Renal pelvis (tissue), 4 donors: ENCODE measurements around the gene CD300H. TPM values are rescaled to one million over a fixed set of nuclear protein-coding genes. Genes with fewer than 3 reads are reported as not detected.
"Not testable (repeated sequence)": the region's sequence is repeated elsewhere in the genome, so short reads cannot be mapped to it uniquely, and the experiment has no call there.

Source experiments
- DNase-seq: peaks from one replicate; pipeline ENCODE4 v3.0.0-alpha.2; 2013
- polyA plus RNA-seq, 3 donors: library from polyadenylated mRNA; unstranded; fragments of 120-200 nt; gene quantifications; one replicate each; pipeline ENCODE4 v1.2.1, GENCODE V29; 2013; ENCODE audit not compliant: insufficient read length in 3 of 3

Gene CD300H
- polyA plus RNA-seq, 3 donors, result not detected

DNA sequence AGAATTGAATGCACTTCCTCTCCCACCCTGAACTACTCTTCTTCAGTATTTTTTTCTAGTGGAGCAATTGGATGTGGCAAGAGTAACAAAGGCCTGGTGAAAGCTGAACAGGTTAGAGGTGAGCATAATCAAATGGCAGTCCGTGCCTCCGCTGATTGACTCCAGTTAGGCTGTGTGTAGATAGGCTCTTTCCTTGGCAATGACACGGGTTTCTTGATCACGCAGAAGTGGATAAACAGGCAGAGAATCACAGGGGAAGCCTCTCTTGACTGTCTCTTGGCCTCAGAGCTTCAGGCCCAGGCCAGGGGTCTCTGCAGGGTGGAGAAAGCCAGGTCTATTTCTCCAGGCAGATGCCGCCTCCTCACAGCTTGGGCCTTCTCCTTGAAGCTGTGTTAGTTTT lies 40.2 kb downstream of the CD300H start:
- no peak for DNase-seq

DNA sequence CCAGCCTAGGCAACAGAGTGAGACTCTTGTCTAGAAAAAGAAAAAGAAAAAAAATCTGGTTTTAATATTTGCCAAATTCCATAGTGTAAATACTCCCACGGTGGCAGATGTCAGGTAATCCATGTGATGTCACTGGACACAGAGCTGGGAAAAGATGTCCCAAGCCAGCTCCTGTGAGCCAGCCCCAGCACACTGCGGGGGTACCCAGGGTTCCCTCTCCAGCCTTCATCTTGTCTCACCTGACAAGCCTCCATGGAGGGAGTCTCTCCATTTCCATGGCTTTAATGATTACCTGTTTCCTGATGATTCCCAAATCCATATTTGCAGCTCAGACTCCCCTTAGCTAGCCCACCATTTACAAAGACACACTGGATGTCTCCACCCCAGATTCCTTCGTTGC lies 40.6 kb downstream of the CD300H start:
- no peak for DNase-seq

DNA sequence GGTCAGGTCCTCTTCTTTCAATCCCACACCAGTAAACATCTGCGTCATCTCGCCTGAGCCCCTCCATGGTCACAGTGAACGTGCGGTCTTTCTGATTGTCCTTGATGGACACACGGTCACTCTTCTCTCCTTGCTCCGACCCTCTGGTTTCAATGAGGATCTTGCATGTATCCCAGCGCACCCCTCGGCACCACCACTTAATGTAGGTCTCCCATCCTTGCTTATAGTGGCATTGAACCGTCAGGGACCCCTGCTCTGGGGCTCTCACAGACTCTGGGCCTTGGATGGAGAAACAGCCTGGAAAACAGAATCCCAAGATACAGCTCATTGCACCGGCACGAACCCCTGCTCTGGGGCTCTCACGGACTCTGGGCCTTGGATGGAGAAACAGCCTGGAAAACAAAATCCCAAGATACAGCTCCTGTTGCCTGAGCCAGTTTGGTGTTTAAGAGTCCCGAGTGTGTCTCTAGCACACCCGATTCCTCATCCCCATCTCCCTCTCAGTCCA lies 41.5 kb downstream of the CD300H start:
- no peak for DNase-seq

DNA sequence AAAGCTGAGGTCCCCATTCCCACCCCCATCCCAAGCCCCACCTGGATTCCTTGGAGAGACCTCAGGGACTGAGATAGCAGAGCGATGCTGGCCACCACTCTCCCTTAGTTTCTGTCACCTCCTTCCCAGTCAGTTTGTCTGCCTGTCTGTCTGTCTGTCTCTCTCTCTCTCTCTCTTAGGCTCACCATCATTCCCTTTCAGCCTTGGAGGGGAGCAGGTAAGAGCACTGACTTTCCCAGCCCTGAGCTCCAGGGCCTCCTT lies 41.9 kb downstream of the CD300H start:
- no peak for DNase-seq

DNA sequence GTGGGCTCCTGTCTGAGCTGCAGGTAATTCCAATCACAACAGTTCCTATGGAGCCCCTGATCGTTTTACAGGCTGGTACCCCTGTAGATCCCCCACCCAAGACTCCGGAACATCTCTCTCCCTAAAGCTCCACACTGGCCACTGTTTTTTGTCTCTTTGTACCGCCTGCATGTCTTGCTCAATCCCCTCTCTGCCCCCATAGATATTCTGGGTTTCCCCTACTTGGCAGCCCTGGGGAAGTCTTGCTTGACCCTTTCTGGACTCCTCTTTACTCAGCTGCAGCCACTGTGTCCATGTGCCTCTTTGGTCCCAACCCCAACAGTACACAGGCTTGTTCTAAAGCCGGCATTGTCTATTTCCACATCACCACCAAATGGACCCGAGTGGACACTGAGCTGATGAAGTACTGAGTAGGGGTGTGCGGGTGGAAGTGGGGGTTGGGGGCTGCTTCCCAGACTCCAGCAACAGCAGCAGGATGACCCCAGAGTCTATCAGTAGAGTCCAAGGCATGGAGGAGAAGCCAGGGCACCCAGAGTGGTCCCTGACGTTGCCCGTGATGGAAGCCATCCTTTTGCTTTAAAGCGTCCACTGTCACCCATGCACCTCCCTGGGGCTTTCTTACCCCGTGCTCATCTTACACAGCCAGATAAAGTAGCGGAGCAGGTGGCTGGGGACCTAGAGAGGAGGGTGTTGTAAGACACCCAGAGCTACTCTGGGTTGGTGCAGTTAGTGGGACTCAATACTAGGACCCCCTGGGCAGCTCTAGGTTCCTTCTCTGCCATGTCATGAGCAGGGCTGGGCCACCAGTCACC lies 42.5 kb downstream of the CD300H start:
- no peak for DNase-seq

DNA sequence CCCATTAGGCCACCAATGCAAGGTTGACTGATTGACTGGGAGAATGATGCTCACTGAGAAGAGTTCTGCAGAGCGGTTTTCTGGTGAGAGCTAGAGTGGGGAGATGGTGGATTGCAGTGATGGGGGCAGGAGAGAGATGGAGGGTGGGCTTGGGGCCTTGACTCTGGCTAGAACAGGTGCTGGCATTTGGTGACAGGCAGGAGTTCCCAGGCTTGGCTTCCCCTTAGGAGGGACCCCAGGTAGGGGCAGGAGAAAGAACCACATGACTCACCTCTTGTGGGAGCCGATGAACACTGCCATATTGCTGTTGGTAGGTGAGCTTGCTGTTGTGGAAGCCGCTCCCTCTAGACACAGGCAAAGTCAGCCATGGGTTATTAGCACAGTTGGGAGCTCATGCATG lies 44.0 kb downstream of the CD300H start:
- no peak for DNase-seq

DNA sequence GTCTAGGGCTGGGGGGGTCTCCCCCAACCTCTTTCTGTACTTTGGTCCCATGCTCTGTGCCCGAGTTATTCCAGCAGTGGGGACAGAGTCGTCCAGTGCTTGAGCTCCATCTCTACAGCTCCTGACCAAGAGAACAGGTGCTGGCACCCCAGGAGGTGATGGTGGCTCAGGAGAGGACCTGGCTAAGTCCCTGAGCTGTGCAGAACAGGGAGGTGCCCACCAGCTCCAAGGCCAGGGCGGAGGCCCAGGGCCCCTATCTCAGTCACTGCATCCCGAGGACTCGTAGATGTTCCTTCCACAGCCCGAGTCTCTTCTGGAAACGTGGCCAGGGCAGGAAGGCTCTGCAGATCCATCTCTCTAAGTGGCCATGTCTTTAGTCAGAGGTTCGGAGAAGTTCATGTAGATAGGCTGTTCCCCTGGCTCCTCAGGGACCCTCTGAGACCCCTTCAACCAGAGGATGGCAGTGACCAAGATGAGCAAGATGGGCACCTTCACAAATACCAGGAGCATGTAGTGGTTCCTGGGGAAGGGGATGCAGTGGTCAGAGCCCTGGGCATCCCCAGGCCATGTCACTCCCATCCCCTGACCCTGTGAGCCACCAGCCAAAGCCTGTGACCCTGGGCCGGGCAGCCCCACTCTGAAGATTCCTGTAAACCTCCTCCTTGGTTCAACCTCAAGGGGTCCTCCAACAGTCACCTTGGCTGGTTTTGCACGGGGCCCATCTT lies 44.8 kb downstream of the CD300H start:
- no peak for DNase-seq

DNA sequence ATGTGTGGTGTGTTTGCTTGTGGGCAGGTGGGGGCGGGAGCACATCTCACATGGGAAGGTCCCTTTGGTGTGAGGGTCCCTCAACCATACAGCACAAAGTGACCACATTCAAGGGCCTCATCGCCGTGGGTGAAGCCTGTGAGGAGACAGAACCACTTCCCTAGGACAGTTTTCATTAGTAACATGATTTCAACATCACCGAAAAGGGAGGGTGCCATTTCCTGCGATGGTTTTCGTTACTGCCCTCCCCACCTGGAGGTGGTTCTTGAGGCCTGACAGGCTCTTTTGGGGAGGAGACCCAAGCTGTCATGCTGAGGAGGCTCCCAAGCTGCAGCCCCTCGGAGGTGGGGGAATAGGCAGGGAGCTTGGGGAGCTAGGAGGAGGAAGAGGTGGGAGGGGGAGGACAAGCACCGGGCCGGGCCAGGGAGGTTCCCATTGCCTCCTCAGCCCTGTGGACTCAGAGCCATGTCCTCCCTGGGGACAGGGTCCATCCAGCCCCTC lies 45.6 kb downstream of the CD300H start:
- no peak for DNase-seq

DNA sequence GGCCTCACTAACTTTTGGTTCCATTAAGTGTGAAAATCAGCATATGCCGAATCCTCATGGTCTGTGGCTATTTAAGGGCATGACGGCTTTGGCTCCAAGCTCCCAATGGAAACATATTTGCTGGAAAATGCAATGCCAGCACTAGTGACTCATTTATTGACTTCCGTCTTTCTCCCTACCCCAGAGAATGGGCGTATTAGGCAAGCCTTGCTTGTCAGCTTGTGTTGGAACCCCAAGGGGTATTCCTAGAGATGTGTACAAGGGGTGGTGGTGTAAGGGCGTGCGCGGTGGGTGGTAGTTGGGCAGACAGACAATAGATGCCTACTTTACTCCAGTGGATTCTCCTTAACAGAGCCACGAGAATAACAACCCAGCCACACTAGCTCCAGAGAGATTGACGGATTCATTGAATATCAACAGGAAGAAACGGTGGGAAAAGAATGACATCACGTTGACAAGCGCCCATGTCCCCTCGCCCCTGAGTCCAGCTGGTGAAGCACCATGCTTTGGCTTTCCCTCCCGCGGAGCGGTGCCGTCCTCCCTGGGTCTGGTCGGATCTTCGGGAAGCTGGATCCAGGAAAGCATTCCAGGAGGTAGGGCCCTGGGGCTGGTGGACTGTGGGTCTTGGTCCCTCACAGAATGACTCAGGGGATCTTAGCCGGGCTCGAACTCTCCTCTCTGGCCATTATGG lies 46.4 kb downstream of the CD300H start:
- no peak for DNase-seq

DNA sequence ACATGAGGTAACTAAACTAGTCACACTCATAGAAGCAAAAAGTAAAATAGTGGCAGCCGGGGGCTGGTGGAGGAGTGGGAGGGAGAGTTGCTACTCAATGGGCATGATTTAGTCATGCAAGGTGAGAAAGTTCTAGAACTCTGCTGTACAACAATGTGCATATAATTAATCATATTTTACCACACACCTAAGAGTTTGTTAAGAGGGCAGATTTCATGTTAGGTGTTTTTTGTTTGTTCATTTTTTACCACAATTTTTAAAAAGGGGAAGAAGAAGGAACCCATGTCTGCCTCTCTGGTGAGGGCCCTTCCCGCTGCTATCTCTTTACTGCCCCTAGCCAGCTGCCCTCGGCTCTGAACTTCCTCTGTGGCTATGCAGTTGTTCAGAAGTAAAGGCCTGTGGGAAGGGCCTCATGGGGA lies 47.3 kb downstream of the CD300H start:
- DNase-seq, result no peak

DNA sequence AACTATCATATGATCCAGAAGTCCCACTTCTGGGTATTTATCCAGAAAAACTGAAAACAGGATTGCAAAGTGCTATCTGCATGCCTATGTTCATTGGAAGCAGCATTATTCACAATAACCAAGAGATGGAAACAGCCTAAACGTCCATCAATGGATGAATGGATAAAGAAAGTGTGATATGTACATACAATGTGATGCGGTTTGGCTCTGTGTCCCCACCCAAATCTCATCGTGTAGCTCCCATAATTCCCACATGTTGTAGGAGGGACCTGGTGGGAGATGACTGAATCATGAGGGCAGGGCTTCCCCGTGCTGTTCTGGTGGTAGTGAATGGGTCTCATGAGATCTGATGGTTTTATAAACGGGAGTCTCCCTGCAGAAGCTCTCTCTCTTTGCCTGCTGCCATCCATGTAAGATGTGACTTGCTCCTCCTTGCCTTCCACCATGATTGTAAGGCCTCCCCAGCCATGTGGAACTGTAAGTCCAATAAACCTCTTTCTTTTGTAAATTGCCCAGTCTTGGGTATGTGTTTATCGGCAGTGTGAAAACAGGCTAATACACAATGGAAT lies 48.8 kb downstream of the CD300H start:
- DNase-seq, result not testable (repeated sequence)

DNA sequence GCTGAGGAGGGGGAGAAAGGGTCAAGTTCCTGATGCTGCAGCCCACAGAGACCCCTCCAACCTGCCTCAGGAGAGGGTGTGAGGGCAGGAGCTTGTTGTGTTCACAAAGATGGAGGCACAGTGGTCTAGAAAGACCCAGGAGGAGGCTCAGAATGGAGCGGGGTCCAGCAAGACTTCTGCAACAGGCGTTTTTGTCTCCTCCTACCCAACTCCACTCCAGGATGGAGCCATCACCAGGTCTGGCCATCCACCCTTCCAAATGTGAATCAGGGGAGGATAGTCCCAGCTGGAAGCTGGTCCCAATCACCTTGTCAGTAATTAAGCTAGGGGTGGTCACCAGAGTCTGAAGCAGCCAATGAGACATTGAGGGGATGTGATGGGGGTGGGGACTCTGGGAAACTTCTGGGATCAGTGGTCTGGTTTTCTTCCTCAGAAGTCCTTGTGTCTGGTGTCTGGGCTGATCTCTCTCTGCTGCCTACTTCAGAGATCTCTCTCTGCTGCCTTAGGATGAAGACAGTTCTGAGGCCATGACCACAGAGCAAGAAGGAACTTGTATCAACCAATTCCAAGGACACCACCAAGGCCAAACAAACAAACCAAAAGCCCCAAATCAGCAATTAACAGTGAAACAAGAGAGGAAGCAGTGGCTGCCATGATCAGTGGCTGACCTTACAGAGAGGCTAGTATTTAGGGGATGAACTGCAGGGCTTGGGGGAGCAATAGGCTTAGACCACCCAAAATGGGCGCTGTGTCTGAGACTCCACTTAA lies 50.6 kb downstream of the CD300H start:
- no peak for DNase-seq

DNA sequence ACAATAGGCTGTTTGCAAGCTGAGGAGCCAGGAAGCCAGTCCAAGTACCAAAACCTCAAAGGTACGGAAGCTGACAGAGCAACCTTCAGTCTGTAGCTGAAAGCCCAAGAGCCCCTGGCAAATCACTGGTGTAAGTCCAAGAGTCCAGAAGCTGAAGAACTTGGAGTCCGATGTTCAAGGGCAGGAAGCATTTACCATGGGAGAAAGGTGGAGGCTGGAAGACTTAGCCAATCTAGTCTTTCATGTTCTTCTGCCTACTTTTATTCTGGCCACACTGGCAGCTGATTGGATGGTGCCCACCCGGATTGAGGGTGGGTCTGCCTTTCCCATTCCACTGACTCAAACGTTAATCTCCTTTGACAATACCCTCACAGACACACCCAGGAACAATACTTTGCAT lies 51.4 kb downstream of the CD300H start:
- DNase-seq, result no peak

DNA sequence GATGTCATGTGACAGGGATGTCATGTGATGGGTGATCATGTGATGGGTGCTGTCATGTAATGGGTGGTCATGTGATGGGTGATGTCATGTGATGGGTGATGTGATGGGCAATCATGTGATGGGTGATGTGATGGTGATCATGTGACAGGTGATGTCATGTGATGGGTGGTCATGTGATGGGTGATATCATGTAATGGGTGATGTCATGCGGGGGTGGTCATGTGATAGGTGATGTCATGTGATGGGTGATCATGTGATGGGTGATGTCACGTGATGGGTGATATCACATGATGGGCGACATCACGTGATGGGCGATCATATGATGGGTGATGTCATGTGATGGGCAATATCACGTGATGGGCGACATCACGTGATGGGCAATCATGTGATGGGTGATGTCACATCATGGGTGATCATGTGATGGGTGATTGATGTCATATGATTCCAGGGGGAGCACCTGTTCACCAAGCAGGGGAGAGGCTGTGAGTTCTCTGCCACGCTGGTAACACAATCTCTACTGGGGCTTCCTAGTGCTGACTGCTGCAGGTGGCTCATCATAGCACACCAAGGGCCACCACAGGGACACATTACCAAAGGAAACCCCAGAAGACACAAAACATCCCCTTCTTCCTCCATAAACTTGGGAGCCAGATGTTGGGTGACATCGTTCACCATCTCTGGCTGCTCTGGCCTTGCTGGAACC lies 52.5 kb downstream of the CD300H start:
- no peak for DNase-seq

DNA sequence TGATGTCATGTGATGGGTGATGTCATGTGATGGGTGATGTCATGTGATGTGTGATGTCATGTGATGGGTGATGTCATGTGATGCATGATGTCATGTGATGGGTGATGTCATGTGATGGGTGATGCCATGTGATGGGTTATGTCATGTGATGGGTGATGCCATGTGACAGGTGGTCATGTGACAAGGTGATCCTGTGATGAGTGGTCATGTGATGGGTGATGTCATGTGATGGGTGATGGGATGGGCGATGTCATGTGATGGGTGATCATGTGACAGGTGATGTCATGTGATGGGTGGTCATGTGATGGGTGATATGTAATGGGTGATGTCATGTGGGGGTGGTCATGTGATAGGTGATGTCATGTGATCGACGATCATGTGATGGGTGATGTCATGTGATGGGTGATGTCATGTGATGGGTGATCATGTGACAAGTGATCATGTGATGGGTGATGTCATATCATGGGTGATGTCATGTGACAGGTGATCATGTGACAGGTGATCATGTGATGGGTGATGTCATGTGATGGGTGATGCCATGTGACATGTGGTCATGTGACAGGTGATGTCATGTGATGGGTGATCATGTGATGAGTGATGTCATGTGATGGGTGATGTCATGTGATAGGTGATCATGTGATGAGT lies 53.2 kb downstream of the CD300H start:
- DNase-seq, result no peak

DNA sequence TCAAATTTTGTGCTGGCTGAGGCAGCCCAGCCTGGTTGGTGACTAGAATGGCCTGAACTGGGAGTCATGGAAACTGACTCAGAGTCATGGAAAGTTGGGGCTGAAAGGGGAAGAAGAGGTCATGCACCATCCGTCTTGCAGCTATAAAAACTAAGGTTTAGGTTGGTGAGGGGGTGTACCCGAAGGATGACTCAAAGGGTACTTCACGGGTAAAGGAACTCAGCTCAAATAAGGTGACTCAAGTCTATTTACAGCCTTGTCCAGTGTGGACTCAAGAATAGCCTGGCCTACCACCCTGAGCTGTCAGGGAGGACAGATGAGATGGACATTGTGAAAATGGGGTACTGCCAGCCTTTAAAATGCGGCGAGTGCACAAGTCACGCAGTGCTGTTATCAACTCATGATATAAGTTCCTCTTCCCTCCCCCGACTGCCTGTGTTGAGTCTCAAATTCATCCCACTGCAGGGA lies 54.7 kb downstream of the CD300H start:
- DNase-seq, result no peak

DNA sequence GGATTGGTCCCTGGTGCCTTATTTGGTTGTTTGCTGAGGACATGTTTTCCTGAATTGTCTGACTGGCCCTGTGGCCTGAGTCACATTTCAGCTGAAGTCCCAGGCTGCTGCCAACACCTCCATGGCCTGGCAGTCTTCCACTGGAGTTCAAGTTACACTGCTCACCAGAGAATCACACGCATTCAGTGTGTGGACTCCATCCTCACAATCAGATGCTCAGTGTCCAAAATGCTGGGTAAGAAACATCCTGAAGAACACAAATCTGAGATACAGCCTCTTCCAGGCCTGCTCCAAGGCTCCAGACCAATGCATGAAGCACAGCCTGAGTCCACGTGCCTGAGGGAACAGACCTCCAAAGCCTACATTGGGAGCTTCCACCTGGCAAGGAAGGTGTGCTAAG lies 55.3 kb downstream of the CD300H start:
- no peak for DNase-seq
